PC-9 (cell line): ENCODE results near the gene MTIF2.

Experiments
- CTCF ChIP-seq: fragments of 200-600 bp; sonication (generic); conservative IDR thresholded peaks from 2 replicates; pipeline ENCODE4 v1.6.1; 2017; ENCODE audit warnings: mixed run types, antibody characterized with exemption, mild to moderate bottlenecking, moderate library complexity
- EZH2 ChIP-seq: fragments of 200-600 bp; sonication (generic); IDR thresholded peaks from 2 replicates; pipeline ENCODE4 v1.8.0; 2017; ENCODE audit warnings: antibody characterized with exemption, low read depth

GRCh38 chr2:55302241-55302640, 33.2 kb upstream of the MTIF2 start:
- TF ChIP-seq CTCF = no peak
- no peak for TF ChIP-seq EZH2
